Measurements from ENCODE around the gene RELA. TPM values are rescaled to one million over a fixed set of nuclear protein-coding genes. Genes with fewer than 3 reads are reported as not detected.

The RELA gene
- total and polyA plus RNA-seq, 4 experiments from 2014 or later = 36.5 to 173 (median 122) TPM

DNA sequence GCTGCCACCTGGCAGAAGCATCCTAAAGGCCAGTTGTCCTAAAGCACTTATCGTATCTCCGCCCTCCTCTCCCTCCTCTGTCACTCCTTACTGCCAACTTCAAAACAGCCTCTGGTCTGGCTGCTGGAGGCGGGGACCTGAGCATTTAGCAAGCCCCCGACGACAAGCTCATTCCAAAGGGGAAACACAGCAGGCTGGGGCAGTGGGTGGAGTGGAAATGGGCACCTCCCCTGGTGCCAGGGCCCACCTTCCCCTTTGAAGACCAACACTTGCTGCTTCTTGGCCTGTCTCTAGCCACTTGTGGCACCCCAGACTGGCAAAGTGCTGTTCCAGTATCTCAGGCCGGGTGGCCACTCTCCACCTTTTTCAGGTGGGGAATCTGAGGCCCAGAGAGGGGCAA is 52.3 kb downstream of the RELA start:
- peak overlapping the region; percentile 96 for H3K27ac ChIP-seq (ENCODE audit: low read depth, low read length)
- Mint-ChIP-seq H3K36me3 (peaks cover 16 to 62% of the 10 kb centered on the region in 2 donors), H3K9me3 (no peaks in the 10 kb centered on the region), H3K27me3 (no peaks in the 10 kb centered on the region), H3K4me3 (peak overlapping the region in 4 of 8 donors; percentile 22 to 53 (median 35)), H3K4me1 (peaks cover 22 to 65% (median 40%) of the 10 kb centered on the region in 4 donors), H3K27ac (peak overlapping the region; percentile 61 to 92 (median 89))
- intact Hi-C loops (cut with micrococcal nuclease) = no loop called here
- POLR2A ChIA-PET (ENCODE audit: partially characterized antibody) = interaction anchor here (0.6 to 1.4 kb wide), 6 partner anchors 12 to 70 kb away, joined by 3 to 4 read pairs (median 3); no protein-coding TSS in a partner anchor
- H3K36me3 ChIP-seq (ENCODE audit: insufficient read depth, low read length) = peaks cover 16% of the 10 kb centered on the region
- DNase-seq = no peak
- H3K27me3 ChIP-seq (ENCODE audit: insufficient read depth, low read length) = no peaks in the 10 kb centered on the region
- peaks cover 41% of the 10 kb centered on the region for H3K4me1 ChIP-seq (ENCODE audit: insufficient read depth, low read length)
- H3K4me3 ChIP-seq (ENCODE audit: low read length in 2 of 2) = no peak overlapping the region
- H3K9me3 ChIP-seq (ENCODE audit: control insufficient read depth in 1 of 2, low read length in 2 of 2) = no peaks in the 10 kb centered on the region
- CTCF ChIA-PET (ENCODE audit: partially characterized antibody) = interaction anchor here (1.0 kb wide), 1 partner anchor 22 kb away, joined by 4 read pairs; no protein-coding TSS in a partner anchor

DNA sequence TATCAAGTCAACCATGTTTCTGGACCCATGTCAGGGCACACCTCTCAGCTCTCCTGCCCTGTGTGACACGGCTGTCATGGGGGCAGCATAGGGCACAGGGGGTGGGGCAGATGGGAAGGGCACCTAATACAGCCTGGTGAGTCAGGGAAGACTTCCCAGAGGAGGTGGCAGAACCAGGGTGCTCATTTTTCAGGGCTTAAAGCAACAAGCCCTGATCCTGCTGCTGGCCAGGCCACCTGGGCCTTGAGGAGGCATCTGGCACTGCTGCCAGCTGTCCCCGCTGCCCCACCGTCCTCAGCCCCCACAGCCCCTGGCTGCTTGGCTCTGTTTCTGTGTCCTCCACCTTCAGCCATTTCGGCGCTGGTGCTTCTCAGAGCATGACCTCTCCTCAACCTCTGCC is 53.1 kb downstream of the RELA start:
- ChIA-PET CTCF (ENCODE audit: partially characterized antibody) (interaction anchor here (1.1 to 1.6 kb wide), 3 partner anchors 20 to 34 kb away, joined by 3 to 5 read pairs (median 3); no protein-coding TSS in a partner anchor), POLR2A (ENCODE audit: partially characterized antibody) (interaction anchor here (1.1 to 1.6 kb wide), 3 partner anchors 22 to 43 kb away, joined by 3 to 5 read pairs (median 3); partner anchors contain the start of gene FAM89B)
- no peaks in the 10 kb centered on the region for H3K27me3 ChIP-seq (ENCODE audit: insufficient read depth, low read length)
- Mint-ChIP-seq H3K36me3 (peaks cover 16 to 60% of the 10 kb centered on the region in 2 donors), H3K4me3 (peak overlapping the region in 4 of 8 donors; percentile 10 to 63 (median 44)), H3K9me3 (no peaks in the 10 kb centered on the region), H3K27me3 (no peaks in the 10 kb centered on the region), H3K4me1 (peaks cover 22 to 59% (median 40%) of the 10 kb centered on the region in 4 donors), H3K27ac (peak overlapping the region; percentile 78 to 91 (median 85))
- H3K4me1 ChIP-seq (ENCODE audit: insufficient read depth, low read length) = peaks cover 41% of the 10 kb centered on the region
- peaks cover 24% of the 10 kb centered on the region for H3K36me3 ChIP-seq (ENCODE audit: insufficient read depth, low read length)
- peak overlapping the region; percentile 96 for H3K27ac ChIP-seq (ENCODE audit: low read depth, low read length)
- intact Hi-C loops (cut with micrococcal nuclease) = no loop called here
- no peak overlapping the region for H3K4me3 ChIP-seq (ENCODE audit: low read length in 2 of 2)
- no peaks in the 10 kb centered on the region for H3K9me3 ChIP-seq (ENCODE audit: control insufficient read depth in 1 of 2, low read length in 2 of 2)
- DNase-seq = no peak

DNA sequence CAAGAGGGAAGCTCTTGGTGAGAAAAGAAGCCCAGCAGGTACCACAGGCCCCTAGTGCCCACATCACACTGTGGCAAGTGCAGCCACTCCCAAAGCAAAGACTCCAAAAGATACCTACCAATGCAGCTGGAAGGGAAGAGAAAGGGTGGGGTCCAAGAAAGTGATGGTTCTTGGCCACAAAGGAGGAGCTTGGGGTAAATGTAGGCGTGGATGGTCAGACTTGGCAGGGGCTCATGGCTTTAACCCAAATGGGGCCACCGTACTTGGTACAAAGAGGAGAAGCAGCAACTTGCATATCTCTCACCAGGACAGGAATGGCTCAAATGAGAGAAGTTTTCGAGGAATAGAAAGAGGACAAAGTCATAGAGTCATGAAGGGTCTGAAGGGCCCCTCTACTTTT is 53.5 kb downstream of the RELA start:
- Histone ChIP-seq H3K27ac (ENCODE audit: low read depth, low read length) (peak overlapping the region; percentile 96), H3K36me3 (ENCODE audit: insufficient read depth, low read length) (peaks cover 28% of the 10 kb centered on the region), H3K4me3 (ENCODE audit: low read length in 2 of 2) (no peak overlapping the region), H3K4me1 (ENCODE audit: insufficient read depth, low read length) (peaks cover 41% of the 10 kb centered on the region), H3K27me3 (ENCODE audit: insufficient read depth, low read length) (no peaks in the 10 kb centered on the region), H3K9me3 (ENCODE audit: control insufficient read depth in 1 of 2, low read length in 2 of 2) (no peaks in the 10 kb centered on the region)
- intact Hi-C loops (cut with micrococcal nuclease) = no loop called here
- Mint-ChIP-seq H3K9me3 (no peaks in the 10 kb centered on the region), H3K27me3 (no peaks in the 10 kb centered on the region), H3K27ac (peak overlapping the region in 6 of 7 donors; percentile 58 to 90 (median 68)), H3K4me3 (peak overlapping the region in 2 of 8 donors; percentile 10 to 64), H3K36me3 (peaks cover 16 to 62% of the 10 kb centered on the region in 2 donors), H3K4me1 (peaks cover 22 to 57% (median 40%) of the 10 kb centered on the region in 4 donors)
- DNase-seq = no peak
- ChIA-PET POLR2A (ENCODE audit: partially characterized antibody) (interaction anchor here (1.1 to 1.6 kb wide), 3 partner anchors 22 to 43 kb away, joined by 3 to 5 read pairs (median 3); partner anchors contain the start of gene FAM89B), CTCF (ENCODE audit: partially characterized antibody) (interaction anchor here (0.8 to 1.6 kb wide), 6 partner anchors 15 to 69 kb away, joined by 3 to 5 read pairs (median 3); partner anchors contain the start of gene FAM89B)

DNA sequence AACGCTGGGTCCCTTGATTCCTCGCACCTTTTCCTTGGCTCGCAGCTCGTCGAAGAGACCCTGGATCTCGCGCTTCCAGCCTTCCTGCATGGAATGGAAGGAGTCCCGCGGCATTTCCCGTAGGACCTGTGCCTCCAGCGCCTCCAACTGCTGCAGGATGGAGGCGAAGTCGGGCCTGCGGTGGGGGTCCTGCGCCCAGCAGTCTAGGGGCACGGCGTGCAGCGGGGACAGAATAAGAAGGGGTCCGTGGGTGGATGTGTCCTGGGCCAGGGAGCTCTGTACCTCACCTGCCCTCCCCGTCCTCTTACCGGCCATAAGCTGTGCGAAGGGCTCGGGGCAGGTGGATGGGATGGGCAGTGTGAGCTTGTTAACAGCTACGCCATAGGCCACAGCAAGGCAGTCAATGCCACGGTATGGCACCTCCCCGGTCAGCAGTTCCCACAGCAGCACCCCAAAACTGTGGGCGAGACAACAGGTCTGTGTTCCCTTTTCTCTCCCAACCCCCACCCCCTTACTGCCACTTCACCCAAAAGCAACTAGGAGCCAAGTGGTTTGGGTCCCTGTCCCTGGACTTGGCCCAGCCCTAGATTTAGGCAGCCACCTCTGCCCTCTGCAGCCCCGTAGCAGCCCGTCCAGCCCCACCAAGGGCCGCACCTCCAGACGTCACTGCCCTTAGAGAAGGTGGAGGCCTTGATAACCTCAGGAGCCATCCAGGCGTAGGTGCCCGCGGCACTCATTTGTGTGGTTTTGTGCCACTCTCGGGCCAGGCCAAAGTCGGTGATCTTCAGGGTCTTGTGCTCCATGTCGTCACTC is 54.9 kb downstream of the RELA start:
- no peaks in the 10 kb centered on the region for H3K27me3 ChIP-seq (ENCODE audit: insufficient read depth, low read length)
- H3K4me1 ChIP-seq (ENCODE audit: insufficient read depth, low read length) = peaks cover 34% of the 10 kb centered on the region
- Mint-ChIP-seq H3K4me1 (peaks cover 21 to 46% (median 36%) of the 10 kb centered on the region in 4 donors), H3K27me3 (no peaks in the 10 kb centered on the region), H3K9me3 (no peaks in the 10 kb centered on the region), H3K27ac (peak overlapping the region in 2 of 7 donors; percentile 29 to 90), H3K36me3 (peaks cover 23 to 71% of the 10 kb centered on the region in 2 donors), H3K4me3 (peak overlapping the region in 1 of 8 donors; percentile 57)
- POLR2A ChIA-PET (ENCODE audit: partially characterized antibody) = interaction anchor here (1.1 to 1.6 kb wide), 2 partner anchors 9 to 33 kb away, joined by 3 read pairs; no protein-coding TSS in a partner anchor
- H3K36me3 ChIP-seq (ENCODE audit: insufficient read depth, low read length) = peaks cover 29% of the 10 kb centered on the region
- H3K4me3 ChIP-seq (ENCODE audit: low read length in 2 of 2) = no peak overlapping the region
- CTCF ChIA-PET (ENCODE audit: partially characterized antibody) = interaction anchor here (0.8 to 1.6 kb wide), 3 partner anchors 14 to 68 kb away, joined by 3 to 4 read pairs (median 3); no protein-coding TSS in a partner anchor
- no peak for DNase-seq
- intact Hi-C loops (cut with micrococcal nuclease) = no loop called here
- no peaks in the 10 kb centered on the region for H3K9me3 ChIP-seq (ENCODE audit: control insufficient read depth in 1 of 2, low read length in 2 of 2)
- no peak overlapping the region for H3K27ac ChIP-seq (ENCODE audit: low read depth, low read length)

DNA sequence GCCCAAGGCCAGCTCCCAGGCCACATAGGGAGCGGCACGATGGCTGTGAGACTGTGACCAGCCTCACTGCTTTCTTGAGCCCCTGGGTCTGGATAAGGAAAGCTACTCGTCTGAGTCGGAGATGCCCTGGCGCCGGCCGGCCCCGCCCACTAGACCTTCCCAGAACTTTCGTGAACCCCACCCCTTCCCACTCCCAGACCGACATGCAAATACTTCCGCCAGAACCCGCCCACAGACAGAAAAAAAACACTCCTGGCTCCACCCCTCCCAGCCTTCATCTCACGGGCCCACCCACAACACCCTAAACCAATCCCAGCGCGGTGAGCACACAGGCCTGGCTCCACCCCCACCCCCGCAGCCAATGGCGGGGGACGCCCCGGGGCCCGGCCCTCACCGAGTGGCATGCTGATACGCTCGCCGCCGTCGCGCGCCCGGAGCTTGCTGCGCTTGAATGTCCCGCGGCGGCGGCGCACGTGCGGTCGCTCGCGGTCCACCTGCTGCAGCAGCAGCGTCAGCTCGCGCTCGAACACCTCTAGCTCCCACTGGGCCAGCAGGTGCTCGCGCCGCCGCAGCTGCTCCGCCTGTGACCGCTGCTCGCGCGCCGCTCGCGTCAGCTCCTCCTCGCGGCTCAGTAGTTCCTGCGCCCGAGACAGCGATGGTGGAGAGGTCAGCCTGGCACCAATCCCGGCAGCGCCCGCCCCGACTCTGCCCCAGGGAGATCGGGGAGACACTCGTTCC is 55.7 kb downstream of the RELA start:
- intact Hi-C loops (cut with micrococcal nuclease) = no loop called here
- no peak overlapping the region for H3K27ac Mint-ChIP-seq
- H3K36me3 Mint-ChIP-seq = peaks cover 18 to 71% of the 10 kb centered on the region in 2 donors
- H3K27me3 Mint-ChIP-seq = no peaks in the 10 kb centered on the region
- Histone ChIP-seq H3K4me3 (ENCODE audit: low read length in 2 of 2) (no peak overlapping the region), H3K36me3 (ENCODE audit: insufficient read depth, low read length) (peaks cover 29% of the 10 kb centered on the region), H3K27me3 (ENCODE audit: insufficient read depth, low read length) (no peaks in the 10 kb centered on the region), H3K4me1 (ENCODE audit: insufficient read depth, low read length) (peaks cover 26% of the 10 kb centered on the region), H3K9me3 (ENCODE audit: control insufficient read depth in 1 of 2, low read length in 2 of 2) (no peaks in the 10 kb centered on the region), H3K27ac (ENCODE audit: low read depth, low read length) (no peak overlapping the region)
- H3K4me1 Mint-ChIP-seq = peaks cover 16 to 38% (median 29%) of the 10 kb centered on the region in 4 donors
- DNase-seq = no peak
- CTCF ChIA-PET (ENCODE audit: partially characterized antibody) = interaction anchor here (0.8 kb wide), 1 partner anchor 67 kb away, joined by 3 read pairs; no protein-coding TSS in a partner anchor
- POLR2A ChIA-PET (ENCODE audit: partially characterized antibody) = interaction anchor here (1.1 to 1.6 kb wide), 2 partner anchors 9 to 32 kb away, joined by 3 read pairs; no protein-coding TSS in a partner anchor
- no peak overlapping the region for H3K4me3 Mint-ChIP-seq
- H3K9me3 Mint-ChIP-seq = no peaks in the 10 kb centered on the region

DNA sequence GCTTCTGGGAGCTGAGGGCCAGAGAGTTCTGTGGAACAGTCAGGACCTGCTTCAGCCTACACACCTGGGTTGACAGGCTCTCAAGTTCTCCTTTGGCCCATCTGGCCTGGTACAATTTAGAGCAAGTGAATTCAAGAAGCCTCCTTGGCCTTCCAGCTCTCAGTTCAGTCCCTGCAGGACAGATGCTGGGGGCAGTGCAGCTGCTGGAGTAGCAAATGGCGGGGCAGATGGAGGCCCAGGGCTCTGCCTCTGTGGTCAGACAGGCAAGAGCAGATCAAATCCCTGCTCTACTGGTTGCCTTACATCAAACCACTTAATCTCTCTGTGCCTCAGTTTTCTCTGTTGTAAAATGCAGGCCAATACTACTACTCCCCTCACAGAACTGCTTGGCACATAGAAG is 58.5 kb downstream of the RELA start:
- intact Hi-C loops (cut with micrococcal nuclease) = no loop called here
- CTCF ChIA-PET (ENCODE audit: partially characterized antibody) = interaction anchor here (0.6 to 3.4 kb wide), 6 partner anchors 9 to 441 kb away, joined by 3 to 22 read pairs (median 3); partner anchors contain the start of gene KCNK7
- Mint-ChIP-seq H3K4me1 (peaks cover 6 to 13% (median 7%) of the 10 kb centered on the region in 4 donors), H3K27ac (peak overlapping the region in 1 of 7 donors; percentile 62), H3K9me3 (no peaks in the 10 kb centered on the region), H3K36me3 (peaks cover 12 to 66% of the 10 kb centered on the region in 2 donors), H3K27me3 (no peaks in the 10 kb centered on the region), H3K4me3 (no peak overlapping the region)
- POLR2A ChIA-PET (ENCODE audit: partially characterized antibody) = interaction anchor here (0.8 to 1.3 kb wide), 4 partner anchors 9 to 64 kb away, joined by 3 to 4 read pairs (median 3); partner anchors contain the start of genes EHBP1L1, KCNK7 and PCNX3
- no peaks in the 10 kb centered on the region for H3K9me3 ChIP-seq (ENCODE audit: control insufficient read depth in 1 of 2, low read length in 2 of 2)
- H3K36me3 ChIP-seq (ENCODE audit: insufficient read depth, low read length) = peaks cover 29% of the 10 kb centered on the region
- H3K27me3 ChIP-seq (ENCODE audit: insufficient read depth, low read length) = no peaks in the 10 kb centered on the region
- no peak overlapping the region for H3K27ac ChIP-seq (ENCODE audit: low read depth, low read length)
- H3K4me3 ChIP-seq (ENCODE audit: low read length in 2 of 2) = no peak overlapping the region
- peaks cover 2% of the 10 kb centered on the region for H3K4me1 ChIP-seq (ENCODE audit: insufficient read depth, low read length)
- DNase-seq = no peak

Measured in CD4-positive, alpha-beta memory T cell (primary cell).